ENCODE results near the gene RIN1. TPM values are rescaled to one million over a fixed set of nuclear protein-coding genes. Genes with fewer than 3 reads are reported as not detected.

The RIN1 gene
- total RNA-seq, 2 donors from 2014 or later = 1.6 to 3.4 TPM

- ATAC-seq (replicated peaks) = no peak
These were observed 44.9 kb downstream of the RIN1 start for GRCh38 chr11:66291303-66291705.

GRCh38 chr11:66290330-66290621 lies 46.0 kb downstream of the RIN1 start:
- Mint-ChIP-seq H3K4me1 (peaks cover 8% of the 10 kb centered on the region), H3K36me3 (ENCODE audit: low read depth) (no peaks in the 10 kb centered on the region), H3K9me3 (no peaks in the 10 kb centered on the region), H3K27ac (peak overlapping the region; percentile 96), H3K27me3 (peaks cover 10% of the 10 kb centered on the region), H3K4me3 (peak overlapping the region; percentile 92)
- ATAC-seq (replicated peaks) = no peak

More at GRCh38 chr11:66291303-66291705, 44.9 kb downstream of the RIN1 start:
- H3K4me3 Mint-ChIP-seq = peak overlapping the region; percentile 92
- peaks cover 10% of the 10 kb centered on the region for H3K27me3 Mint-ChIP-seq
- no peak overlapping the region for H3K27ac Mint-ChIP-seq
- peaks cover 8% of the 10 kb centered on the region for H3K4me1 Mint-ChIP-seq
- H3K9me3 Mint-ChIP-seq = no peaks in the 10 kb centered on the region
- H3K36me3 Mint-ChIP-seq (ENCODE audit: low read depth) = no peaks in the 10 kb centered on the region

- peak overlapping the region; percentile 92 for H3K4me3 Mint-ChIP-seq
- peak; percentile 73 for ATAC-seq (replicated peaks)
- H3K36me3 Mint-ChIP-seq (ENCODE audit: low read depth) = no peaks in the 10 kb centered on the region
These were observed 46.5 kb downstream of the RIN1 start for GRCh38 chr11:66289548-66290329.

GRCh38 chr11:66288671-66289547 lies 47.3 kb downstream of the RIN1 start, which contains the start of gene YIF1A:
TSS of gene YIF1A (minus strand) at chr11:66289143. CDS start at chr11:66288985, 158 bp downstream.
- ATAC-seq (replicated peaks) = peak; percentile 96

More at GRCh38 chr11:66289548-66290329, 46.5 kb downstream of the RIN1 start:
- no peaks in the 10 kb centered on the region for H3K9me3 Mint-ChIP-seq
- H3K4me1 Mint-ChIP-seq = peaks cover 8% of the 10 kb centered on the region
- peak overlapping the region; percentile 96 for H3K27ac Mint-ChIP-seq
- H3K27me3 Mint-ChIP-seq = peaks cover 10% of the 10 kb centered on the region

GRCh38 chr11:66287889-66288670 lies 48.2 kb downstream of the RIN1 start:
- H3K4me1 Mint-ChIP-seq = peaks cover 8% of the 10 kb centered on the region
- H3K36me3 Mint-ChIP-seq (ENCODE audit: low read depth) = no peaks in the 10 kb centered on the region
- ATAC-seq (replicated peaks) = no peak
- H3K27ac Mint-ChIP-seq = peak overlapping the region; percentile 96
- peak overlapping the region; percentile 92 for H3K4me3 Mint-ChIP-seq
- no peaks in the 10 kb centered on the region for H3K9me3 Mint-ChIP-seq
- peaks cover 6% of the 10 kb centered on the region for H3K27me3 Mint-ChIP-seq

More at GRCh38 chr11:66288671-66289547, 47.3 kb downstream of the RIN1 start, which contains the start of gene YIF1A:
- Mint-ChIP-seq H3K27me3 (peaks cover 10% of the 10 kb centered on the region), H3K36me3 (ENCODE audit: low read depth) (no peaks in the 10 kb centered on the region), H3K9me3 (no peaks in the 10 kb centered on the region), H3K27ac (peak within 1 kb of the TSS; percentile 96), H3K4me3 (peak within 1 kb of the TSS; percentile 92), H3K4me1 (peaks cover 8% of the 10 kb centered on the region)

- H3K4me1 Mint-ChIP-seq = peaks cover 8% of the 10 kb centered on the region
- ATAC-seq (replicated peaks) = no peak
- H3K4me3 Mint-ChIP-seq = peak overlapping the region; percentile 92
- H3K27me3 Mint-ChIP-seq = no peaks in the 10 kb centered on the region
- H3K36me3 Mint-ChIP-seq (ENCODE audit: low read depth) = no peaks in the 10 kb centered on the region
- peak overlapping the region; percentile 96 for H3K27ac Mint-ChIP-seq
- H3K9me3 Mint-ChIP-seq = no peaks in the 10 kb centered on the region
These were observed 48.9 kb downstream of the RIN1 start for GRCh38 chr11:66287211-66287888.

GRCh38 chr11:66286699-66287098 lies 49.5 kb downstream of the RIN1 start:
- Mint-ChIP-seq H3K27me3 (no peaks in the 10 kb centered on the region), H3K4me3 (peak overlapping the region; percentile 92), H3K27ac (peak overlapping the region; percentile 38), H3K4me1 (peaks cover 13% of the 10 kb centered on the region), H3K36me3 (ENCODE audit: low read depth) (no peaks in the 10 kb centered on the region), H3K9me3 (no peaks in the 10 kb centered on the region)
- no peak for ATAC-seq (replicated peaks)

- ATAC-seq (replicated peaks) = no peak
- H3K4me1 Mint-ChIP-seq = peaks cover 12% of the 10 kb centered on the region
- no peaks in the 10 kb centered on the region for H3K36me3 Mint-ChIP-seq (ENCODE audit: low read depth)
- no peak overlapping the region for H3K4me3 Mint-ChIP-seq
- no peak overlapping the region for H3K27ac Mint-ChIP-seq
- no peaks in the 10 kb centered on the region for H3K27me3 Mint-ChIP-seq
- H3K9me3 Mint-ChIP-seq = no peaks in the 10 kb centered on the region
These were observed 50.8 kb downstream of the RIN1 start for GRCh38 chr11:66285250-66285947.

GRCh38 chr11:66284526-66285078 lies 51.6 kb downstream of the RIN1 start:
- ATAC-seq (replicated peaks) = no peak
- peak overlapping the region; percentile 25 for H3K27ac Mint-ChIP-seq
- no peaks in the 10 kb centered on the region for H3K36me3 Mint-ChIP-seq (ENCODE audit: low read depth)
- H3K9me3 Mint-ChIP-seq = no peaks in the 10 kb centered on the region
- H3K4me3 Mint-ChIP-seq = no peak overlapping the region
- H3K27me3 Mint-ChIP-seq = no peaks in the 10 kb centered on the region
- peaks cover 11% of the 10 kb centered on the region for H3K4me1 Mint-ChIP-seq

GRCh38 chr11:66283461-66284105 lies 52.7 kb downstream of the RIN1 start:
- H3K4me3 Mint-ChIP-seq = no peak overlapping the region
- no peaks in the 10 kb centered on the region for H3K36me3 Mint-ChIP-seq (ENCODE audit: low read depth)
- H3K4me1 Mint-ChIP-seq = peaks cover 15% of the 10 kb centered on the region
- peak overlapping the region; percentile 72 for H3K27ac Mint-ChIP-seq
- H3K9me3 Mint-ChIP-seq = no peaks in the 10 kb centered on the region
- H3K27me3 Mint-ChIP-seq = no peaks in the 10 kb centered on the region
- no peak for ATAC-seq (replicated peaks)

- peak overlapping the region; percentile 15 for H3K4me3 Mint-ChIP-seq
- H3K4me1 Mint-ChIP-seq = peaks cover 15% of the 10 kb centered on the region
- H3K9me3 Mint-ChIP-seq = no peaks in the 10 kb centered on the region
- peak overlapping the region; percentile 72 for H3K27ac Mint-ChIP-seq
- no peaks in the 10 kb centered on the region for H3K36me3 Mint-ChIP-seq (ENCODE audit: low read depth)
- ATAC-seq (replicated peaks) = peak; percentile 93
- no peaks in the 10 kb centered on the region for H3K27me3 Mint-ChIP-seq
These were observed 53.5 kb downstream of the RIN1 start for GRCh38 chr11:66282468-66283455.
